Measurements from ENCODE around the gene PHTF2. TPM values are rescaled to one million over a fixed set of nuclear protein-coding genes. Genes with fewer than 3 reads are reported as not detected.
"Not testable (repeated sequence)": the region's sequence is repeated elsewhere in the genome, so short reads cannot be mapped to it uniquely, and the experiment has no call there.

PHTF2 gene
- total RNA-seq, 1 experiment from 2014 or later = 37.4 TPM

DNA sequence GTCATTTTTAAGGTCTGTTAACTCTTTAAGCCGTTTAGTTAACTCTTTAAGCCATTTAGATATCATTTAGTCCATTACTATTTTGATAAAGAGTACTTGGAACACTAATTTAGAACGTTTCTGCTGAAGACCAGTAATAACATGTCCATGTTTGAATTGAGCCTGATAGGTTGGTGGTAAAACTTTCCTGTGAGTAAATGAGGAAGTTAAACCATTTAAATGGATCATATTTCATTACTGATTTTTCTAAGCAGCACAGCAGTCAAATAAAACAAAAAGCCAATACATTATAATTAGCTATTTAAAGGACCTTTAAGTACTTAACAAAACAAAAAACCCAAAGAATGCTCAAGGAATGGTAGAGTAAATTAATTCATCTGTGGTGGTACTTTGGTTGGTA is 29.4 kb downstream of the PHTF2 start:
- no peak for DNase-seq (ENCODE audit: extremely low read depth, low read depth)

DNA sequence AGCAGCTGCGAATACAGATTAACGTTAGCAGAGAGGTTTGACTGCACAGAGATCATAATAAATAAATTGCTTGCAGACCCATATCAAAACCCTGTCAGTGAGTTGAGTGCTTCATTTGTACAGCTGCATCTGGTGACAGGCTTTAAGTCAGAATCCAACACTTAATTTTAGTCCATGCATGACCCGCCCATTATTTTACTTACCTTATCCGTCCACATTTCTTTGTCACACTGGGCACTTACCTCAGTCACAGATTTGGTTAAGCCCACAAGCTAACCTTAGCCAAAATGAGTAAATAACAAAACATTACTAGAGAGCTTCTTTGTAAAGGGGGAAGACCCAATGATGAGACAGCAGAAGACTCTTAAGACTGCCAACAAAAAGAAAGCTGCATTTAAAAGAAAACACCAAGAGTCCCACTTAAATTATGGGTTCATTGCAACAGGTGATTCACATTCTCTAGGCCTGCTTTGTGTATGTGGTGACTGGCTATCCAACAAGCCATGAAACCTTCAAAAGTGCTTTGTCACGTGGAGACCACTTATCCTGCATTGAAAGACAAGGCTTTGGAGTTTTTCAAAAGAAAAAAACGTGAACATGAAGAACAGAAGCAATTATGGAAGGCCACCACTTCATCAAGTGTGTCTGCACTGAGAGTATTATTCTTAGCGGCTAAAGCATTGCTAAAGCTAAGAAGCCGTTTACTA is 32.2 kb downstream of the PHTF2 start:
- no peak for DNase-seq (ENCODE audit: extremely low read depth, low read depth)

DNA sequence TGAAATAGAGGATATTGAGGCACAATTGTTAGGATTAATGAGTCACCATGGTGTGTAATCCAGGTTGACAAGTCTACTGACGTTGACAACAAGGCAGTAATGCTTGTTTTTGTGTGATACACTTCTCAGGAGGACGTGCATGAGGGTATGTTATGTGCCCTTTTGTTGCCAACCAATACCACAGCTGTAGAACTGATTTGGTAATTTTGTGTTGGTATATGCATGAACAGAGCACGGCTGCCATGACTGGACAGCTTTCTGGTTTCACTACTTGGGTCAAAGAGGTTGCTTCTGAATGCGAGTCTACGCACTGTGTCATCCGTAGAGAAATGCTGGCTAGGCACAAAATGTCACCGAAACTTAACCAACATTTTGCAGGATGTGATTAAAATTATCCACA is 32.9 kb downstream of the PHTF2 start:
- DNase-seq (ENCODE audit: extremely low read depth, low read depth) = no peak

DNA sequence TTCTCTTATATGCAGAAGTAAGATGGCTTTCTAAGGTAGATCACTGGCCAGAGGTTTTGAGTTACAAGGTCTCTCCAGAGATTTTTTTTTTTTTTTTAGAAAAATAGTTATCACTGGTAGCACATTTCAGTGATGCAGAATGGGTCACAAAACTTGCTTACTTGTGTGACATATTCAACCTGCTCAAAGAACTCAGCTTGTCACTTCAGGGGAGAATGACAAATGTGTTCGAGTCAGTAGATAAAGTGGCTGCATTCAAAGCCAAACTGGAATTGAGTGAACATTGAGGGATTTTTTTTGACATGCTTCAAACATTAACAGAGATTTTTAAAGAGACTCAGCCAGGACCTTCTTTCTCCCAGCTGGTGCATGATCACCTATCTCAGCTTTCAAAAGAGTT is 33.4 kb downstream of the PHTF2 start:
- DNase-seq (ENCODE audit: extremely low read depth, low read depth) = no peak

DNA sequence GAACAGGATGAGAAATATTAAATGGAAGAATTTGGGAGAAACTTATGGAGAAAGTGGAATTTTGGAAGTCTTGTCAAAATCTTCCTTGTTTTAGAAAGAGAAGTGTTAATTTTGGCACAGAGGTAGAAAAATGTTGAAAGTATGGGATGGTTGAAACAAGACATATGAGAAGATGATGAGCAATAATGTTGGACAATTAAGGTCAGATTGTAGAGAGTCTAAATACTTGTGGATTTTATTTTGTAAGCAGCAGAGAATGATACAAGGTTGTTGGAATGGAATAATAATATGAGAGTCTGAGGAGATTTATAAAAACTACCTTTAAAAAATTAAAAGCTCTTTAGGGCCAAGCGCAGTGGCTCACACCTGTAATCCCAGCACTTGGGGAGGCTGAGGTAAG is 34.6 kb downstream of the PHTF2 start:
- DNase-seq (ENCODE audit: extremely low read depth, low read depth) = no peak

DNA sequence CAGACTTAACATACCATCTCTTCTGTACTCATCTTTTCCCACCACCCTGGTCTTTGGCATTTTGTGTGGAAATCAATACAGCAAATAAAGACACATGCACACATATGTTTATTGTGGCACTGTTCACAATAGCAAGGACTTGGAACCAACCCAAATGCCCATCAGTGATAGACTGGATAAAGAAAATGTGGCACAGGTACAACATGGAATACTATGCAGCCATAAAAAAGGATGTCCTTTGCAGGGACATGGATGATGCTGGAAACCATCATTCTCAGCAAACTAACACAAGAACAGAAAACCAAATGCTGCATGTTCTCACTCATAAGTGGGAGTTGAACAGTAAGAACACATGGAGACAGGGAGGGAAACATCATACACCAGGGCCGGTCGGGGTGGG is 37.9 kb downstream of the PHTF2 start:
- DNase-seq (ENCODE audit: extremely low read depth, low read depth) = not testable (repeated sequence)

DNA sequence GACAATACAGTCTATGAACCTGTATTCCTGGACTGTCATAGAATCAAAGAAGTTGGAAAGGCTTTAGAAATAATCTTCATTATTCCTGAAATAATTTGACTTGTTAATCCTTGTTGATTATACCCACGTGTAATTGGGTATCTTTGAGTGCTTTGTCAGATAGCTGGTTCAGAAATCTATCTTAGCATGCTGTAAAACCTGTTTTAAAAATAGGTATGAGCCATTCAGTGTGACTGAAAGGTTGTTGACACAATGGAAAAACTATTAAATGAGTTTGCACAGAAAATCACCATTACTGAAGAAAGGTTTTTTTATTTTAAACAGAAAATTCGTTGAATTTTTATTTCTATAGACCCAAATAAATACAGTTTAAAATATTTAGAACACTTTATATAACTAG is 38.7 kb downstream of the PHTF2 start:
- no peak for DNase-seq (ENCODE audit: extremely low read depth, low read depth)

DNA sequence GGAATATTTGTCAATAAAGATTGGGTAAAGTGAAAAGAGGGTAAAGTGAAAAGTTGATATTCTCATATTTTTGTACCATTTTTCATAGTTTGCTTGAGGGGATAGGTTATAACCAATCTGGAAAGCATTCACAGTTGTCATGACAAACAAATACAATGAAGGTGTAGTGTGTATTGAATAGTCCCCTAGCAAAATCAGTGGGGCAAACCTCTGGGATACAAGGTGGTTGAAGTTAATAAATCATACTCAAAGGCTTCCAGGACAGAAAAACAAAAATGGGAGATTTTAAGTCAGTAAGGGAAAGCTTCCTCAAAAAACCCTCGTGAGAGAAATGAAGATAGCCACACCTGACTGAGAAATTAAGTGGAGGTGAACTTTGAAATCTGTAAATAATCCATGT is 39.4 kb downstream of the PHTF2 start:
- DNase-seq (ENCODE audit: extremely low read depth, low read depth) = no peak

DNA sequence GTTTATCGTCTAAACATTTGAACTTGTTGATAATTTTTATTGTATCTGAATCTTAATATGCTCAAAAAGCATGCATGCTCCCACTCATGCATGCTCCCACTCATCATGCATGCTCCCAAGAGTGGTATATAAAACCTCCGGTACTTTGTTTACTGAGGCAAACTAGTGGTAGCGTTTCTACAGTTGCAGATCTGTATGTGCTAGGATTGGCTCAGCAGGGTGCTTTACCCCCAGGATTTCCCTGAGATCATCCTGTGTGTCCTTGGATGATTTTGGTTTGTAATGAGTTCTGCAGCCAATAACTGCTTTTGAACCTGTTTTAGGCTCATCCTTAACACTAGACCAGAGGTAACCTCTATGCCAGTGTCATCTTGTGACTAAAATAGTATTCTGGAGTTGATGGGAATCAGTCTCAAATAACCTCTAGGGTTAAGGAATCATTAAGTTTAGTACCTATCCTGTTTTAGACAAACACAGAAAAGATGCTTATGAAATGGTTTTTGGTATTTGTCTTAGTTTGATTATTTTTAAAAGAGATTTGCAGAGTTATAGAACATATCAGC is 40.4 kb downstream of the PHTF2 start:
- DNase-seq (ENCODE audit: extremely low read depth, low read depth) = no peak

DNA sequence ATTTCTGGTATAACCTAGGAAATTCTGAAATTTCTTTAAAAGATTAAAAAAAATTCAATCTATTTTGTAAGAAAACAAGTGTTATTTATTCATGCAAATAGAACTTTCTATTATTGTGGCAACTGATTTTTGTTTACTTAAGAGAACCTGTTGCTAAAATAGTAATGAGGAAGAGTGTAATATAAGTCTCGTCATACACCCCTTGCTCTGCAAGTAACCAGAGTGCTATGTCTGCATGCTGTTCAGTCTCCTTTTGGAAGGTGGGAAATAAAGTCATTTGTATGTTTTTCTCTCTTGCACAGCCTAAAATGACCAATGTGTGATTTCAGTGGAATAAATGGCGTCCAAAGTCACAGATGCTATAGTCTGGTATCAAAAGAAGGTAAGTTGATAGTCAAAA is 41.3 kb downstream of the PHTF2 start:
- no peak for DNase-seq (ENCODE audit: extremely low read depth, low read depth)

DNA sequence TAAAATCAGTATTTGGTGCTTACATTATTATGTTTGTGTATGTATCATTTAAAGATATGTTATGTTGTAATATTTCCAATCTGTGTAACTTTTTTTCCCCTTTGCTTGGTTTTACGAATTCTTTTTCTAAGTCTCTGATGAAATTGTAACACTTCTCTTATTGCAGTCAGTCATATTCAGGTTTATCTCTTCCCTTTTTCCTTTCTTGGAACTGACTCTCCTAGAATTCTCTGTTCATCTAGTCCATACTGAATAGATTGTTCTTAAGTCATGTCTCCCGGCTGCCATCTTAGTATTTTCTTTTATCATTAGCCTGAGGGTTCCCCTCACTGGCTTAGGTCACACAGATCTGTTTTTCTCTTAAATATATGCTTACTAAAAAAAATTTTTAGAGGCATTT is 44.6 kb downstream of the PHTF2 start:
- no peak for DNase-seq (ENCODE audit: extremely low read depth, low read depth)

DNA sequence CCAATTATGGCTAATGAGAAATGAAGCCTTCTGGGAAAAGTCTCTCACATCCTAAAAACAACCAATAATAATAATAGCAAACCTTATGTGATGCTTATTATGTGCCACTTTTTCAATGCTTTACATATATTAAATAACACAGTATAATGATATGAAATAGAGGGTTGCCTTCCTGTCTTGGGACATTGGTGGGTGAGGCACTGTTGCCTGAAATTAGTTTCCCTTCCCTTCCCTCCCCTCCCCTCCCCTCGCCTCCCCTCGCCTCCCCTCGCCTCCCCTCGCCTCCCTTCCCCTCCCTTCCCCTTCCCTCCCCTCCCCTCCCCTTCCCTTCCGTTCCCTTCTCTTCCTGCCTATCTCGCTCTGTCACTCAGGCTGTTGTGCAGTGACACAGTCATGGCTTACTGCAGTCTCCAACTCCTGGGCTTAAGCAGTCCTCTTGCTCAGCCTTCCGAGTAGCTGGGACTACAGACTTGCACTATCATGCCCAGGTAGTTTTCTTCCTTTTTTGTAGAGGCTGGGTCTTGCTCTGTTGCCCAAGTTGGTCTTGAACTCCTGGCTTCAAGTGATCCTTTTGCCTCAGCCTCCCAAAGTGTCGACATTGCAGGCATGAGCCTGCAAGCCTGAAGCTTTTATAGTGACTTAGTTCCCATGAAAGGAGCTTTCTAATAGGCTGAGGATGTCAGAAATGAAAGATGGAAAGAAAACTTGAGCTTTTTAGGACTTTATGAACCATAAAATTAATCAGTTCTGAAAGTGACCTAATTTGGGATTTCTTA is 47.9 kb downstream of the PHTF2 start:
- DNase-seq (ENCODE audit: extremely low read depth, low read depth) = no peak

DNA sequence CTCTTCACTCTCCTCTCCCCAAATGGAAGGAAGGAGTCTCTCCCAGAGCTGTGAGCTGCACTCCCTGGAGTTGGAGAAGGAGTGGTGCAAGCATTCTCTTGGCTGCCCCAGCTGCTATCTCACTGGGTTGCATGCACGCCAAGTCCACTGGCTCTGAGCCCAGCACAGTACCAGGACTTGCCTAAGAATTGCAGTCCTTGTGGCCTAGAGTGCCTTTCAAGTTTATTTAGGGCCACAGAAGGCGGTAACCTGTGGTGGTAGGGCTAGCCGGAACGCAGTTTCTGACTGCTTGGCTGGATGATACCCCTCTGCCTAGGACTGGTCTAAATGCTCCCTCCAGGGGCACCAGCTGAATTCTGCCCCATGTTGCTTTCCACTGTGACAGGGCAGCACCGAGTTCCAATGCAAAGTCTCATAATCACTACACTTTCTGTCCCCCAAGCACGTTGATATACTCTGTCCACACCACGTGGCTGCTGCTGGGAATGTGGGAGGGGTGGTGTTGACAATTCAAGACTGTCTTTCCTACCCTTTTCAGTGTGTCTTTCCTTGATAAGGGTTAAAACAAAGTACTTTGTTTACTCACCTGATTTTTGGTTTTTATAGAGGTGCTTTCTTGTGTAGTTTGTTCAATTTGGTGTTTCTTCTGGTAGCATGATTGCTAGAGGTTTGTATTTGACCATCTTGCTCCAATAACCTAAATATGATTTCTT is 57.0 kb downstream of the PHTF2 start:
- DNase-seq (ENCODE audit: extremely low read depth, low read depth) = no peak

DNA sequence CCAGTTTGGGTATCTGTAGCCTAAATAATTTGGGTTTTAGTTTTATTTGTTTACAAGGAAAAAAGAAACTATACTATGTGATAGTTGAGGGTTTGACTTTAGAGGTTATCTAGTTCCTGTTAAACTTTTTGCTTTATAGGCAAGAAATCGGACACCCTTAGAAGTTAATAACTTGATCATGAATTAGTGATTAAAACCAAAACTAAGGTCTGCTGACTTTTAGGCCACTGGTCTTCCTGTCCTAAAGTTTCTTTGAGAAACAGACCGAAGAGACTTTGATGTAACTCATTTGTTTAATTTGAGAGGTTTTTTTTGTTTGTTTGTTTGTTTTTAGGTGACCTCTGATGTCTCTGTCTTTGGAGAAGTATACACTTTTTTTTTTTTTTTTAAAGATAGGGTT is 59.7 kb downstream of the PHTF2 start:
- no peak for DNase-seq (ENCODE audit: extremely low read depth, low read depth)

DNA sequence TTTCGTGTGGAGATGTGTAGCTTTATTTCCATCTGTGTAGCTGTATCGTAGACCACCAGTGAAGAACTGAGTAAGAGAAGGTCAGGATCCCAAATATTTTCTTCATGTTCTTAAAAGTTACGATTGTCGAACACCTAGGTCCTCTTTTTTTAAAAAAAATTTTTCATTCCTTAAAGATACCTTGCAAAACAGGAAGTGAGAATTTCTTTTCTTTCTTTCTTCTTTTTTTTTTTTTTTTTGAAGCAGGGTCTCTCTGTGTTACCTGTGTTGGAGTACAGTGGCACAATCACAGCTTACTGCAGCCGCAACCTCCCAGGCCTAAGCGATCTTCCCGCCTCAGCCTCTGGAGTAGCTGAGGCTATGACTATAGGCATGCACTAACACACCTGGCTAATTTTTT is 60.8 kb downstream of the PHTF2 start:
- DNase-seq (ENCODE audit: extremely low read depth, low read depth) = no peak

DNA sequence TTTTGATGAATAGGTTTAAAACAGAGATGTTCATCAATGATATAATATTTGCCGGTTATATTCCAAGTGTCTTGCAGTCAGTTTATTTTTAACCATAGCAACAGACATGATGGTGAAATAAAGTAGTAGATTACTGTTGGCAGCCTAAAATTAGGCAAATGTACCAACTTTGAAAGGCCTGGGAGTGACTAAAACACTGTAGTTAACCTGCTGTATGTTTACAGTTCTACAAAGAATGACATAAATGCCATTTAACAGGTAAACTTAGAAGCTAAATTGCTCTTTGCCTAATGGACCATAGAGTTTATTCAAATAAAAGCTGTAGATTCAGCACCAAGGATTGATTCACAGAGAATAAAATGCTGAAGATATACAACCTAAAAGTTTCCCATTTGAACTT is 64.1 kb downstream of the PHTF2 start:
- DNase-seq (ENCODE audit: extremely low read depth, low read depth) = no peak

DNA sequence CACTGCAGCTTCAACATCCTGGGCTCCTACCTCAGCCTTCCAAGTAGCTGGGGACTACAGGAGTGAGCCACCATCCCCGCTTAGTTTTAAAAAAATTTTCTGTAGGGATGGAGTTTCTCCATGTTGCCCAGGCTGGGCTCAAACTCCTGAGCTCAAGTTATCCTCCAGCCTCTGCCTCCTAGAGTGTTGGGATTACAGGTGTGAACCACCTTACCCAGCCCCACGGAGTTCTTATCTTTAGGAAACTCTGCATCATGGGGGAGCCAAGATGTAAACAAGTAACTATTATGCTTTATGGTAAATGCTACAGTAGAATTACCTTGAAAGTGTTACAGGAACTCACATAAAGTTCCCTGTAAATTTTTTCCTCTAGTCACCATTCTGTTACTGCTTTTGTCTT is 65.3 kb downstream of the PHTF2 start:
- no peak for DNase-seq (ENCODE audit: extremely low read depth, low read depth)

DNA sequence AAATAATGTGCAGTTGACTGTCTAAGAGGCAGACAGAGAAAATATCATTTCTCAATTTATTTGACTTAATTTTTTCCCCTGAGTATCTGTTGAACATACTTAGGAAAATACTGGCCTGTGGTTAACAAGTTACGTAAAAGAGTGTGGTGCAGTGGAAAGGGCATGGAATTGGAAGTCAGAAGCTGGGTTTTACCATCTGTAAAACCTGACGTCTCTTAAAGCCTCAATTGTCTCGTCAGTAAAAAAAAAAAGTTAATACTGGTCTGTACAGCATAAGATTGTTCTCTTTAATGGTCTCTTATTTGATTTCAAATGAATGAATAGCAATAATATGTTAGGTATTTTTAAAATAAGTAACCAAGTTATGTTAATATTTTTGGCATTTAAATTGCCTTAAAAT is 67.8 kb downstream of the PHTF2 start:
- DNase-seq (ENCODE audit: extremely low read depth, low read depth) = no peak

DNA sequence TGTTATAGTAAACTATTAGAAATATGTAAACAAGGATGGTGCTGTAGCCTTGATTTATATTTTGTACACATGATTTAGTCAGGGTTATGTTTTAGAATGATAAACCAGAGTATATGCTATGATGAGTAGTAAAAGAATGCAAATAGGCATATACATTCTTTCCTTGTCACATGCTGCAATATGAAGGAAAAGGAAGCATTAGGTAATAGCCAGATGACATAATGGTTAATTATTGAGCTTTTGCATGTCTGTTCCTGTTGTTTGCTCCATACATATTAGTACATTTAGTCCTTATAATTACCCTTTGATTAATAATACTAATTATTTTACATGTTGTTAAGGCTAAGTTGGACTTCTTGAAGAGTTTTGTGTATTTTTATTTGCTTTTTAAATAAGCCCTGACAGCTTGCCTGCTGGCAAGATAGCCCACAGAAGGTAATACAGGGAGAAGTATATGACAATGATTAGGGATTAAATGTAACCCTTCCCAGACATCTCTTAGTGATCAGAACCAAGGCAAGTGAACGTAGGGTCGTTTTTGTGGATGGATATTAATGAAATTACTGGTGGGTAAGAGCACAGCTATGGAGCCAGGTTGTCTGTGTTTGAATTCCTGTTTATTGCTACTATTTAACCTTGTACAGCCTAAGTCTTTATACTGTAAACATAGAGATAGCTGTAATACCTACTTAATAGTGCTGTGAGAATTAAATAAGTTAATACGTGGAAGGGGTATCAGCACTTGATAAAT is 68.4 kb downstream of the PHTF2 start:
- DNase-seq (ENCODE audit: extremely low read depth, low read depth) = no peak

DNA sequence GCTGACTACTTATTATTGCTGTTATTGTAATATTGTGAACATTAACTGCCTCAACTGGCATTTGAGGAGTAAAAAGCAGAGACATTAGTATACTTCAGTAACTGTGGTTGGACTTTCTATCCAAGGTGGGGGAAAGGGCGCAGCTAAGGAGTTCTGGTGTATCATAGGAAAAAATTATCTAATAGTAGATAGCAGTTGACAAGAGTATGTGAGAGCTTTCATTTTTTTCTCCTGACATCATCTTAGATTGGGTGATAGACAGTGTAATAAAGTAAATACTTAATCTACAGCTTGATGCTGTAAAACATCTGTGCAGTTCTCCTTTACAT is 68.9 kb downstream of the PHTF2 start:
- DNase-seq (ENCODE audit: extremely low read depth, low read depth) = no peak

DNA sequence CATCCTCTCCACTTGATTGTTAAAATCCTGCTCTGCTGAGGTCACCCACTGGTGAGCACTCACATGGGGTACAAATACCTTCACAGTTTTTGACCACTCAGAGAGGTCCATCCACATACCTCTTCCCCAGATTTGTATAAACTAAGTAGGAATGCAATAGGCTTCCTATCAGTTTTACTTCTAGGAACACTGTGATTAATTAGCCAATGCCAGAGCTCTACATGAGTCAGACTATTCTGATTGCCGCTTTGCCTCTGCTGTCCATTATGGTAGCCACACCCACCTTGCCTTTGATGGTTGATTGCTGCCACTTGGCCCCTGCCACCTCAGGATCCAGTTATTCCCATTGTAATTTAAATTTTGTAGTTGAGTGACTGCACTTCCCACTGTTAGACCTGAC is 73.7 kb downstream of the PHTF2 start:
- not testable (repeated sequence) for DNase-seq (ENCODE audit: extremely low read depth, low read depth)
